ENCODE measurements around the gene MASP1. TPM values are rescaled to one million over a fixed set of nuclear protein-coding genes. Genes with fewer than 3 reads are reported as not detected.

Gene MASP1, protein sequence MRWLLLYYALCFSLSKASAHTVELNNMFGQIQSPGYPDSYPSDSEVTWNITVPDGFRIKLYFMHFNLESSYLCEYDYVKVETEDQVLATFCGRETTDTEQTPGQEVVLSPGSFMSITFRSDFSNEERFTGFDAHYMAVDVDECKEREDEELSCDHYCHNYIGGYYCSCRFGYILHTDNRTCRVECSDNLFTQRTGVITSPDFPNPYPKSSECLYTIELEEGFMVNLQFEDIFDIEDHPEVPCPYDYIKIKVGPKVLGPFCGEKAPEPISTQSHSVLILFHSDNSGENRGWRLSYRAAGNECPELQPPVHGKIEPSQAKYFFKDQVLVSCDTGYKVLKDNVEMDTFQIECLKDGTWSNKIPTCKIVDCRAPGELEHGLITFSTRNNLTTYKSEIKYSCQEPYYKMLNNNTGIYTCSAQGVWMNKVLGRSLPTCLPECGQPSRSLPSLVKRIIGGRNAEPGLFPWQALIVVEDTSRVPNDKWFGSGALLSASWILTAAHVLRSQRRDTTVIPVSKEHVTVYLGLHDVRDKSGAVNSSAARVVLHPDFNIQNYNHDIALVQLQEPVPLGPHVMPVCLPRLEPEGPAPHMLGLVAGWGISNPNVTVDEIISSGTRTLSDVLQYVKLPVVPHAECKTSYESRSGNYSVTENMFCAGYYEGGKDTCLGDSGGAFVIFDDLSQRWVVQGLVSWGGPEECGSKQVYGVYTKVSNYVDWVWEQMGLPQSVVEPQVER
- polyA plus RNA-seq (2012; ENCODE audit: insufficient read depth, insufficient read length), result not detected

DNA sequence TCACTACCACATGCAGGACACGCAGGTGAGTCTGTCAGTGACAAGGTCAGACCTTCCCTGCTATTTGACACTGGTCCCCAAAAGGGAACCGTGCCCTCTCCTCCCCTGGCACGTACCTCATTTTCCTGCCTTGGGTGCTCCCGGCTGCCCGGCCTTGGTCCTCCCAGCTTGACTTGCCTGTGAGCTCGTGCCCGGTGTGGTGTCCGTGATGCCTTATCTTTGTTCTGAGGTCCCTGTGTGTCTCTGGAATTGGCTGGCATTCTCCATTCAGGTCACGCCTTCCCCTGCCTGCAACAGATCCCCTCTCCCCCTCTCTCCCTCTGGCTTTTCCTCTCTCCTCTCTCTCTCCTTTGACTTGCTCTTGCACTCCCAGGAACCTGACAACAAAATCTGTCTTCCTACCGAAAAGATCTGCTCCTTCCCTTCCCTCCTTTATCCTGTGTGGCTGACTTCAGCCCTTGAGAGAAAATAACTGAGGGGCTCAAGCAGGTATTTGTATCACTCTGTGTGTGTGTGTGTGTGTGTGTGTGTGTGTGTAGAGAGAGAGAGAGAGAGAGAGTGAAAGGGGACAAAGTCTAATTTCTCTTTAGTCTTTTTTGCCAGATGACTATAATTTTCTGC is at the start of gene MASP1:
MASP1 (minus strand) TSS at position 226 of the 621 bp plus-strand sequence; CDS start at position 121, 105 bp downstream.
- no peak within 1 kb of the TSS for H3K4me3 ChIP-seq (ENCODE audit: low read length)
- no peak for DNase-seq (ENCODE audit: low read depth, low spot score)

DNA sequence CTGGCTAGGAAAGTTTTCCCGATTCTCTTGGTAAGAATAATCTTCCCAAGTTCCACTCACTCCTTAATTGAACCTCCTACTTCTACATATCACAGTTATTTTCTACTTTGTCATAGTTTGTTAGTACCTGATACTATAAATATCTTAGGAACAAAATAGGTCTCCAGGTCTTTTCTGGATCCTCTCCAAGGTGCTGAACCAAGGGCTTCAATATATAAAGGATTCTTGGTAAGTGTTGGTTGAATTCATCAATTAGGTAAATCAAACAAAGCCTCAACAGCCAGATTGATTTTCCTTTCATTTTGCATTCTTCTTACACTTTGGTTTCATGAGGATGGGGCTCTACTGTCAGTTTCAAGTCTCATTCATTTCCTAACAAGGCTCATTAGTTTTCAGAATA is 49.0 kb upstream of the MASP1 start:
- no peak overlapping the region for H3K4me3 ChIP-seq (ENCODE audit: low read length)
- no peak for DNase-seq (ENCODE audit: low read depth, low spot score)

DNA sequence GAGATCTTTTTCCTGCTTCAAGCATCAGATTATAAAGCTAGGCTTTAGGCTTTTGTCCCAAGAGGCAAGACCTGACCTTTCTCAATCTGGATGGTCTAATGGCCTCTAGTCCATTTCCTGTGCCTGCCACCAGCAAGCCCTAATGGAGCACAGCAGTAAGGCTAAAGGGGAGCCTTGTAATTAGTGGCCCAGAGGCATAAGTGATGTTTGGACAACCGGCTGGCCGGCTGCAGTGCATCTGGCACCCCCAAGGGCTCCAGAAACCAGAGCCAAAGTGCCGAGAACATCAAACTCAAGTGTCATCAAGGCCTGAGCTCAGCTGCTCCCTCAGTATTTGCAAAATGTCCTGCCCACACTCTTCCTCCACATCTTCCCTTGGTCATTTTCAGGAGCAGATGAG is 44.8 kb upstream of the MASP1 start:
- no peak overlapping the region for H3K4me3 ChIP-seq (ENCODE audit: low read length)
- no peak for DNase-seq (ENCODE audit: low read depth, low spot score)

DNA sequence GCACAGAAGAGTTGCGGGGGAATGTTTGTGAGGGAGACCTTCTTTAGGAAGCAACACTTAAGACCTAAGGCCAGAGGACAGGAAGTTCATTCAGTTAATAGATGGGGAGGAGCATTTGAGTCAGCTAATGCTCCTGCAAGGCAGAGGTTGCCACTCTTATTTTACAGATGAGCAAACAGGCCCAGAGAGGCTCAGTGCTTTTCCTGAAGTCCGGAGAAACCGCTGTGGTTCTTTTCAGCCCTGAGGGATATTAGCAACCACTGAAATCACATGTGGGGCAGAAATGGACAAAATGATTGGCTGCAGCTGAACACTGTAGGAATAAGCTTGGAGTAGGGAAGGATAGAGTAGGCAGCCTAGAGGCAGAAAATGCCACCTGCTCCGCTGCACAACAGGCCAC is 43.4 kb upstream of the MASP1 start:
- H3K4me3 ChIP-seq (ENCODE audit: low read length), result no peak overlapping the region
- DNase-seq (ENCODE audit: low read depth, low spot score), result no peak

DNA sequence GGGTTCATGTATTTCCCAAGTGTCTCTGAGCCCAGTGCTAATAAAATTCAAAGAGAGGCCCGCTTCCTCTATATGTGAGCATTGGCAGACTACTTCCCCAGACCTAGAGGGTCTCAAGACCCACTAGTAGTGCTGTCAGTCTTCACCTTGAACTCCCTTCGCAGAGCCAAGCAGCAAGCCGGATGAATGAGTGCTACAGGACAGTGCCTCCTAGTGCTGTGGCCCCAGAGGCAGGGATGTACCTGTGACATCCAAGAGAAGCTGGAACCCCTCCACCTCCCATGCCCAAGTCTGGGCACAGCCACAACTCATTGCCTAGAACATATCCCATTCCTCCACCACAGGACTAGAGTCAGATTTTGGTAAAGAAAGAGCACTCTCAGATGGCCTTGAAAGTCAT is 37.2 kb upstream of the MASP1 start:
- H3K4me3 ChIP-seq (ENCODE audit: low read length), result no peak overlapping the region

DNA sequence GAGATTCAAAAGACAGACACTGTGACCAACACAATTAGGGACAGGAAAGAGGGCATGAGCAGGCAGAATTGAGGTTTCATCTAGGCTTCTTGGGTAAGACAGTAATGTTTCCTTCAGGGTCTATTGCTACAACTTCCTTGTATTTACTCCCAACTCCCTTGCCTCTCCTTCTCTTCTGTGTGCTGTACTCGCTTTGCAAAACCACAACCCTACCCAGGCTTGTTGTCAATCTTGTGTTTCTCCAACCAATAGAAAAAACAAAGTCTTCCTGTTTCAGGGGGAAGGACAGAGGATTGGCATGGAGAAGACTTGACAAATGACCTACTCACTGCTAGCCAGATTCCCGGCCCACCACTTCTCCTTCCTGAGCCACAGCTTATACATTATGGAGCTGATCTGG is 36.3 kb upstream of the MASP1 start:
- no peak overlapping the region for H3K4me3 ChIP-seq (ENCODE audit: low read length)
- DNase-seq (ENCODE audit: low read depth, low spot score), result no peak

More for the DNA sequence above, 37.2 kb upstream of the MASP1 start:
- DNase-seq (ENCODE audit: low read depth, low spot score), result no peak

DNA sequence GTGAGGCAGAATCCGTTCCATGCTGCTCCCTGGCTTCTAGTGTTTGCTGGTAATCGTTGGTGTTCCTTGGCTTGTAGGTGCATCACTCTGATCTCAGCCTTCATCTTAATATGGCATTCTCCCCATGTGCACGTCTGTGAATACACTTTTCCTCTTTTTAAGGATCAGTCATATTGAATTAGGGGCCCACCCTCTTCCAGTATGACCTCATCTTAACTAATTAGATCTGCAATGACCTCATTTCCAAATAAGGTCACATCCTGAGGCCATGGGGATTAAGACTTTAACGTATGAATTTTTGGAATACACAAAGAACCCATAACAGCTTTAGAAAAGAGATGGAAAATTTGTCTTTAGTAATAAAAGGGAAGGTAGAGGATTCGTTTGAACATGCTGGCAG is 34.1 kb upstream of the MASP1 start:
- H3K4me3 ChIP-seq (ENCODE audit: low read length), result no peak overlapping the region
- DNase-seq (ENCODE audit: low read depth, low spot score), result no peak

DNA sequence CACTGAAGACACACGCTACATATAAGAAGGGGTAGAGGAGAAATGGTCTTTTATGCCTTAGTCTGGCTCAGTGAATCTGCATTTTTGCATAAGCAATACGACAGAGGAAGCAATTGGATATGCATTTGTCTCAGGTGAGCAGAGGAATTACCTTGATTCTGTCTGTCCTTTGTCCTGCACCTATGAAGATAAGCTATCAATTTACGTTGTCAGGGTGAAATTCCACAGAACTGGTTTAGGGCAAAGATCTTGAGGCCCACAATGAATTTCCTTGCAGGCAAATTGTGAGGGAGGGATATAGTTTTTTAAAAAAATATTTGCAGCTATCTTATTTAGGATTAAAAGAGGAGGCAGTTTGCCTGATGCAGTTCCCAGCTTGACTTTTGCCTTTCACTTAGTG is 31.6 kb upstream of the MASP1 start:
- no peak overlapping the region for H3K4me3 ChIP-seq (ENCODE audit: low read length)
- no peak for DNase-seq (ENCODE audit: low read depth, low spot score)

DNA sequence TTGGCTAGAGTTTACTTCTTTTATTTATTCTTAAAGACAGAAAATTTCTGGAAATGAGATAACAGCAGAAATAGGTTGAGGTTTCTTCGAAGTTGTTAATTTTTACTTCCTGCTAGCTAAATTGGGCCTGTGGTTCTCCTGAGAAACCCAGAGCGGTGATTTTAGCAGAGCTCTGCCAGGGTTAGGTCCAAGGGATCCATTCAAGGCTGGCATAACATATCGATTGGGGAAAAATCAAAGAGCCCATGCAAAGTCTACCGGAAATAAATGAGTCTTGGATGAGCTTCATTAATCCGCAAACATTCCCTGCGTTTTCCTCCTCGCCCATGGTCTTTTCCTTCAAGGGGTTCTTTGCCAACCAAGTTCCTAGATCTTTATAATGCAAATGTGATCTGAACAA is 30.8 kb upstream of the MASP1 start:
- no peak for DNase-seq (ENCODE audit: low read depth, low spot score)
- H3K4me3 ChIP-seq (ENCODE audit: low read length), result no peak overlapping the region

DNA sequence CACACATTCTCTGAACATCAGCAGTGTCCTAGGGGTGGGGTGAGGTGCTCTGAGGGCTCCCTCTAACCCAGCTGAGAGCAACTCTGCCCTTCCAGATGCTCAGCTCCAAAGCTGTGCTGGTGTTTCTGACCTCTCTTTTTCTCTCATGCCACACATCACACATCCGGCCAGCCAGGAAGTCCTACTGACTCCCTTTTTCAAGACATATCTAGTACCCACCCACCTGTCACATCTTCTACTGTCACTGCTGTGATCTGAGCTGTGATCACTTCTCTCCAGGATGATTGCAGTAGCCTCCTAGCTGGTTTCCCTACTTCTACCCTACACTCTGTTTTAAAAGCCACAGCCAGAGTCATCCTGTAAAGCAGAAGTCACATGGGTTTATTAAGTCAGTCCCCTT is 30.2 kb upstream of the MASP1 start:
- DNase-seq (ENCODE audit: low read depth, low spot score), result no peak
- H3K4me3 ChIP-seq (ENCODE audit: low read length), result no peak overlapping the region

DNA sequence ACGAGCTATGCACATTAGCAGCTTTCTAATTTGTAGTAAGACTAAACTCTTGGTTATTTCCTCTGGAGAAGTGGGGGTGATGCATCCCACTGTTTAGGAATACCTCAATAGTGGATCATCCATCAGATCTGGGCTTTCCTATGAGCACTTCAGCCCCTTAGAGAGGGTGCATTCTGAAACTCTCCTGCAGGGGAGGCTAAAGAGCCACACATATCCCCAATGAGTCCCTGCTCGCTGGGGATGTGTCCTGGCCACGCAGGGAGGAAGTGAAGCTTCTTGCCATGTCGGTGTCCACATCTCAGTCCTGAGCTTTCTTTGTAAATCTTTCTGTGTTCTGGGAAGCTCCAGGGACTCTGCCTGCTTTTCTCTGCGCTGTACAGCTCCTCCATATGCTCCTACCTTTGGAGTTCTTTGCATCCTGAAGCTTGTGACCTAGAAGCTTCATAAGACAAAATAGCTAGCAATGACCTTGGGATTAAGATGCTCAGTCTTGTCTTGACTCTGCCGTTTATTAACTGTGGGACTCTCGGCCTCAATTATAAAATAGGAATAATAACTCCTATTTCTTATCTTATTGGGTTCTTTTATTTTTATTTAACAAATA is 28.3 kb upstream of the MASP1 start:
- peak; percentile 31 for DNase-seq (ENCODE audit: low read depth, low spot score)
- H3K4me3 ChIP-seq (ENCODE audit: low read length), result no peak overlapping the region

DNA sequence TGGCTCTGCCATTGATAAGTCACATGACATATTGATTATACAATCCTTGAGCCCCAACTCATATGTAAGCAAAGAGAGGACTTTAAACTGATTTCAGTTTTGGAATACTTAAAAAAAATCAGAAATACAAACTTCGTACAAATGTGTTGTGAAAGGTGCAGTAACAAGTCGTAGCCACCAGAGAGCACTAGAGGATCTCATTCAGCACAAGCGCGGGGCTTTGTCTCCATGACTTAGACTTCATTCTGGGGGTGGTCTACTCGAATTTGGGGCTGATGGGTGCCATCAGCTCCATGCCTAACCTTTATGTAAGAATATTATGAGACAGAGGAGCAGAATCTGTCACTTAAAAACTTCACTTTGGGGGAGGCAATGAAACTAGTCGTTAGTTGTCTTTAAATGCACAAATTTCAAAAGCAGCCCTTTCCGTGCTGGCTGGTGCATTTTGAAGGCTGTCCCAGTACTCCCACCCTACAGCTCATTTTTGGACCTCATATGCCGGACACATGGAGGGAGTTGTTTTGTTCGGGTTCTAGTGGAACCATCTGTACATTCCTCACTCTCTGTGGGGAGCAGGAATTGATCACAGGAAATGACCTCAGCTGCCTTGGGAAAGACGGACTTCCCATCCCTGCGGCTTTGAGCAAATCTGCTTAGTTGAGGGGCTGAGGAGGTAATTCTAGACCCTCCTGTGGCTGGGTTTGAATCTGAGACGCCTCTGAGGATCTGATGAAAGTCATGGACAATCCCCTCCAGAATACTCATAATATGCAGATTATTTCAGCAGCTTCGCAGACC is 27.5 kb upstream of the MASP1 start:
- peak; percentile 59 for DNase-seq (ENCODE audit: low read depth, low spot score)
- peak overlapping the region; percentile 23 for H3K4me3 ChIP-seq (ENCODE audit: low read length)

DNA sequence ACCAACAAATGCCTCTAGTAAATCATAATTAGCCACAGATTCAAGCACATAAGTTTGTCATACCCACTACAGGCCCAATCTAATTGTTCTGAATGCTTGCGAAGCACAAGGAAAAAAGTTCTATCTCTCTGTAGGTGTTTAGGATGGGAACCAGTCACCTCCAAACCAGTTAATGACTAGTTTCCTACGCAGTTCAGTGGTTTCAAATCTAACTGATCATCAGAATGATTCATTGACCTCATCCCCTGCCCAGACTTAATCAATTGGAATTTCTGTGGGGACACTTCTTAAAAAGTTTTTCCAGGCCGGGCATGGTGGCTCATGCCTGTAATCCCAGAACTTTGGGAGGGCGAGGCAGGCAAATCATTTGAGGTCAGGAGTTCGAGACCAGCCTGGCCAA is 24.3 kb upstream of the MASP1 start:
- no peak overlapping the region for H3K4me3 ChIP-seq (ENCODE audit: low read length)
- DNase-seq (ENCODE audit: low read depth, low spot score), result no peak

DNA sequence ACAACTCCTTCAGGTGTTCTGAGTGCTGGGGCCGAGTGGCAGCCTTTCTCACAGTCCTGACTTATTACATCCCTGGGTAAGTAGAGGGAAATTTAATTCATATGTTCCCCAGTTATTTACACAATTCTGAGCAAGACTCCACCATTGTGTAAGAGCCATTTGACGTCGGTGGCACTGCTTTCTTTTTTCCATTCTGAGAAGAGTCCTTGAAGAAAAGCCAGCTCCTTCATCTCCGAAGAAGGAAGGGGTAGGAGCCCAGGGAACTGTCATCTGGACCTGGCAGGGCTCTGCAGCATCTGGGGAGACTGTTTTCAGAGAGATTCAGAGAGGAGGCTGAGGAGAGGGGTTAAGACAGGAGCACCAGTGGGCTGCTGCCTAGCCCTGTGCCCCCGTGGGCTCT is 22.6 kb upstream of the MASP1 start:
- DNase-seq (ENCODE audit: low read depth, low spot score), result no peak
- H3K4me3 ChIP-seq (ENCODE audit: low read length), result no peak overlapping the region

DNA sequence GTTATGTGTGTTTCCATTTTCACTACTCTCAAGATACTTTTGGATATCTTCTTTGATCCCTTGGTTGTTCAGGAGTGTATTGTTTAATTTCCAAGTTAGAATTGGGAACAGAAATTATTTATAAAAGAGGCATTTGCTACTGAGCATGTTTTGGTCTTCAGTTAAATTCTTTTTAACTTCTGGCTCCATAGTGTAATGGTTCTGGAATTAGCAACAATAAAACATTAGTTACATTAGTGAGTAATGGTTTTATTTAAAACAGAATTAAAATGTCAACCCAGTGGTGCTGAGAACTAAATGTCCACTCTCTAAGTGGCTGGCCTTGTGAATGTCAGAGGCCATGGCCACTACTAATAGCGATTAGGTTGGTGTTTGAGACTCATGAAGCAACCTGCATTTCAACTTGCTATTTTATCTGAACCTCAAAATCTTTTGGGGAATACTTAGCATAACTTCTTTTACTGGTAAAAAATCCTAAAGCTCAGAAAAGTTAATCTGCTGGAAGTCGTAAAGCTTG is 19.5 kb upstream of the MASP1 start:
- DNase-seq (ENCODE audit: low read depth, low spot score), result no peak
- no peak overlapping the region for H3K4me3 ChIP-seq (ENCODE audit: low read length)

DNA sequence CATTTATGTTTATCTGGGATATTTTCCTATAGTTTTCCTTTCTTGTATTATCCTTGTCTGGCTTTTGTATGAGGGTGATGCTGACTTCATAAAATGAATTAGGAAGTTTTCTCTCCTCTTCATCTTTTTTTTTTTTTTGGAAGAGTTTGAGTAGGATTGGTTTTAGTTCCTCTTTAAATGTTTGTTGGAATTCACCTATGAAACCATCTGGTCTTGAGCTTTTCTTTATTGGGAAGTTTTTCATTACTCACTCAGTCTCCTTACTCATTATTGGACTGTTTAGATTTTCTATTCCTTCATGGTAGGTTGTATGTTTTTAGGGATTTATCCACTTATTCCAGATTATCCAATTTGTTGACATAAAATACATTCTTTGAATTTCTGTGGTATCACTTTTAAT is 18.7 kb upstream of the MASP1 start:
- DNase-seq (ENCODE audit: low read depth, low spot score), result no peak
- no peak overlapping the region for H3K4me3 ChIP-seq (ENCODE audit: low read length)

DNA sequence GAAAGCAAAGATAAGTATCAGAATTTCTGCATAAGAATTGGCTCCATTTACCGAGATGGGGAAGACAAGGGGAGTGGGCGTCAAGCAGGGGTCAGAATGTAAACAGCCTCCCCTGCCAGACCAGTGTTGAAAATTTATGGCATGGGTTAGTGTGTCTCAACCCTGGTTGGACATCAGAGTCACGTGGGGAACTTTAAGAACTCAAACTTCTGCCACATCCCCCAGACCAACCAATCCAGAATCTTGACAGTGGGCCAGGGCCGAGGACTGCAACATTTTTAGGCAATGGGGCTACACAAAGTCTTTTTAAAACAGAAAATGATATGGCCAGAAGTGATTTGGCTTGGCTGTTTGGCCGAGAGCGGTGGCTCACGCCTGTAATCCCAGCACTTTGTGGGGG is 14.3 kb upstream of the MASP1 start:
- DNase-seq (ENCODE audit: low read depth, low spot score), result no peak
- no peak overlapping the region for H3K4me3 ChIP-seq (ENCODE audit: low read length)

DNA sequence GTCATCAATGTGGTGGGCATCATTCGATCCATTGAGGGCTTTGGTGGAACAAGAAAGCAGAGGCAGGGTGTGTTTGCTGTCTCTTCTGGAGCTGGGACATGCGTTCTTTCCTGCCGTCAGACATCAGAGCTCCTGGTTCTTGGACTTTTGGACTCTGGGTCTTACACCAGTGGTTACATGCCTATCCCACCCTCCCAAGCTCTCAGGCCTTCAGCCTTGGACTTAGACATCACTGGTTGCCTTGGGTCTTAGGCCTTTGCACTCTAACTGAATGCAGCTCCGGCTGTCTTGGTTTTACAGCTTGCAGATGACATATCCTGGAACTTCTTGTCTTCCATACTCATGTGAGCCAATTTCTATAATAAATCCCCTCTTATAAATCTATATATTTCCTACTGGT is 8.1 kb upstream of the MASP1 start:
- DNase-seq (ENCODE audit: low read depth, low spot score), result no peak
- no peak overlapping the region for H3K4me3 ChIP-seq (ENCODE audit: low read length)

DNA sequence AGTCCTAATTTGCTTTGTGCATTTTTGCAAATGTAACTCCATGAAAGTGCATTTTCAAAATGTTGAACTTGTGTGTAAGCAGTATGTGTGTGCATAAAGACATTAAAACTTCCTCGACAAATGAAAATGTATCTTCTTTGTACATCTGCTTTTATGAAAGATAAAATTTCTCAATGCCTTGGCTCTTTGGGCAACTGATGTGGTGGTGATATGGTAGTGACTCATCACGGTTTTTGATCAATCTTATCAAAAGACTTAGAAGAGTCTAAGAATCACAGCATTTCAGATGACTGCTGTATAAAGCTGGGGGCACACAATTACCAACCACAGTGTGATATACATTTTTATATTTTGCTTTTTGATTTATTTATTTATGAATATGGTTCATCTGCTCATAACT is 5.4 kb upstream of the MASP1 start:
- no peak overlapping the region for H3K4me3 ChIP-seq (ENCODE audit: low read length)
- DNase-seq (ENCODE audit: low read depth, low spot score), result no peak

Data from Jurkat, Clone E6-1 (cell line).